ENCODE measurements around the gene RBM18.

DNA sequence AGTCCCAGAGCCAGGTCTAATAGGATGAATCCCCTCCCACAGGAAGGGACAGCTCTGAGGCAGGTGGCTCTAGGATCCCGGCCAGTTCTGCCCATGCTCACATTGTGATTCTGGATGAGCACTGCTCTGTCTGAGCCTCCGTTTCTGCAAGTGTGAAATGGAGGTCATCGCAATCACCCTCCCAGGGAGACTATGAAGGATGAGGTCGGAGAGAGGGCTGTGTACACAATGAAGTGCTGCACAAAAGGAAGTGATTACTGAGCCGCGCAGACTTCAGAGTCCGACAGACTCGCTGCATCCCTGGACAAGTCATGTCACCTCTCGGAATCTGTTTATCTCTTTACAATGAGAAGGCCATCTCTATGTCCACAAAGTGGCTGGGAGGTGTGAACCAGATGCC, 57.5 kb downstream of the RBM18 start:
- TF ChIP-seq, protein P1, sequence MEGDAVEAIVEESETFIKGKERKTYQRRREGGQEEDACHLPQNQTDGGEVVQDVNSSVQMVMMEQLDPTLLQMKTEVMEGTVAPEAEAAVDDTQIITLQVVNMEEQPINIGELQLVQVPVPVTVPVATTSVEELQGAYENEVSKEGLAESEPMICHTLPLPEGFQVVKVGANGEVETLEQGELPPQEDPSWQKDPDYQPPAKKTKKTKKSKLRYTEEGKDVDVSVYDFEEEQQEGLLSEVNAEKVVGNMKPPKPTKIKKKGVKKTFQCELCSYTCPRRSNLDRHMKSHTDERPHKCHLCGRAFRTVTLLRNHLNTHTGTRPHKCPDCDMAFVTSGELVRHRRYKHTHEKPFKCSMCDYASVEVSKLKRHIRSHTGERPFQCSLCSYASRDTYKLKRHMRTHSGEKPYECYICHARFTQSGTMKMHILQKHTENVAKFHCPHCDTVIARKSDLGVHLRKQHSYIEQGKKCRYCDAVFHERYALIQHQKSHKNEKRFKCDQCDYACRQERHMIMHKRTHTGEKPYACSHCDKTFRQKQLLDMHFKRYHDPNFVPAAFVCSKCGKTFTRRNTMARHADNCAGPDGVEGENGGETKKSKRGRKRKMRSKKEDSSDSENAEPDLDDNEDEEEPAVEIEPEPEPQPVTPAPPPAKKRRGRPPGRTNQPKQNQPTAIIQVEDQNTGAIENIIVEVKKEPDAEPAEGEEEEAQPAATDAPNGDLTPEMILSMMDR (IDR thresholded peaks at IDR 0.05; ENCODE audit: insufficient read depth, low read depth, low read length) = no peak
- TF ChIP-seq EZH2 (IDR thresholded peaks at IDR 0.05; ENCODE audit: insufficient read depth, low read length) = no peak
